Rectal smooth muscle tissue (tissue), 1 donor: ENCODE measurements around the gene PARL.
"Not testable (repeated sequence)": the region's sequence is repeated elsewhere in the genome, so short reads cannot be mapped to it uniquely, and the experiment has no call there.

Source experiments
- H3K27ac ChIP-seq: one replicate; pipeline ENCODE4 v1.7.0; 2013; ENCODE audit warnings: low read depth, low read length, inconsistent platforms
- H3K27me3 ChIP-seq: one replicate; pipeline ENCODE4 v1.7.0; 2013; ENCODE audit warnings: low read length; ENCODE audit not compliant: control insufficient read depth, insufficient read depth
- H3K36me3 ChIP-seq: one replicate; pipeline ENCODE4 v1.7.0; 2013; ENCODE audit warnings: low read length; ENCODE audit not compliant: control insufficient read depth, insufficient read depth
- H3K4me1 ChIP-seq: one replicate; pipeline ENCODE4 v1.7.0; 2013; ENCODE audit warnings: low read length; ENCODE audit not compliant: control insufficient read depth, insufficient read depth
- H3K4me3 ChIP-seq: one replicate; pipeline ENCODE4 v1.7.0; 2013; ENCODE audit warnings: low read length
- H3K9ac ChIP-seq: one replicate; pipeline ENCODE4 v1.7.0; 2013; ENCODE audit warnings: low read length

Gene PARL

GRCh38 chr3:183784503-183784902 lies 100.2 kb downstream of the PARL start:
- not testable (repeated sequence) for H3K4me3 ChIP-seq, H3K27ac ChIP-seq, H3K9ac ChIP-seq, H3K27me3 ChIP-seq, H3K4me1 ChIP-seq
- H3K36me3 ChIP-seq, result peaks cover 13% of the 10 kb centered on the region

- Histone ChIP-seq H3K27ac (no peak overlapping the region), H3K9ac (no peak overlapping the region), H3K4me3 (no peak overlapping the region), H3K27me3 (no peaks in the 10 kb centered on the region), H3K4me1 (no peaks in the 10 kb centered on the region), H3K36me3 (peaks cover 13% of the 10 kb centered on the region)
These were observed 102.0 kb downstream of the PARL start for GRCh38 chr3:183782576-183783276.

GRCh38 chr3:183781246-183781645 lies 103.4 kb downstream of the PARL start:
- Histone ChIP-seq H3K9ac (no peak overlapping the region), H3K27me3 (no peaks in the 10 kb centered on the region), H3K36me3 (peaks cover 9% of the 10 kb centered on the region)

GRCh38 chr3:183779896-183780465 lies 104.7 kb downstream of the PARL start:
- Histone ChIP-seq H3K27ac (no peak overlapping the region), H3K4me3 (no peak overlapping the region), H3K36me3 (peaks cover 9% of the 10 kb centered on the region), H3K4me1 (no peaks in the 10 kb centered on the region), H3K9ac (no peak overlapping the region), H3K27me3 (no peaks in the 10 kb centered on the region)

More at GRCh38 chr3:183781246-183781645, 103.4 kb downstream of the PARL start:
- H3K4me3 ChIP-seq, result no peak overlapping the region
- no peak overlapping the region for H3K27ac ChIP-seq
- H3K4me1 ChIP-seq, result no peaks in the 10 kb centered on the region
